HG03442 (cell line): ENCODE measurements around the gene MAVS.
"Not testable (repeated sequence)": the region's sequence is repeated elsewhere in the genome, so short reads cannot be mapped to it uniquely, and the experiment has no call there.

ENCODE experiments used
- ATAC-seq: cut with Tn5 transposase; IDR thresholded peaks from one replicate; pipeline ENCODE4 v1.9.1; 2021; ENCODE audit warnings: mild to moderate bottlenecking, moderate library complexity; ENCODE audit not compliant: unreplicated experiment

Gene MAVS

GRCh38 chr20:3847429-3847940, 851 bp downstream of the MAVS start:
- ATAC-seq, result no peak

- no peak for ATAC-seq
Observed at GRCh38 chr20:3848565-3848964, 1.9 kb downstream of the MAVS start.

DNA sequence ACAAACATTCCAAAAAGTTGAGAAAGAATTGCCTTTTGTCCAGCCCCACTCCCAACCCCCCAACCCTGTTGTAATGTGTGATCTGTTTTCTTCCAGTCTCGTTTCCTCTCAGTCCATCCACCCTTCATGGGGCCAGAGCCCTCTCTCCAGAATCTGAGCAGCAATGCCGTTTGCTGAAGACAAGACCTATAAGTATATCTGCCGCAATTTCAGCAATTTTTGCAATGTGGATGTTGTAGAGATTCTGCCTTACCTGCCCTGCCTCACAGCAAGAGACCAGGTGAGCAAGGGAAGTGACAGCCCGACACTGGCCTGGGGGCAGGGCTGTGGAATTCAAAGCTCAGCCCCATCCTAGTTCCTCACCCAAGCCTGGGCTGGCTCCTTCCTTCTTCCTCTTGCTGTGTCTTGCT, 7.8 kb downstream of the MAVS start:
- ATAC-seq, result no peak

- no peak for ATAC-seq
Observed at GRCh38 chr20:3857405-3857804, 10.8 kb downstream of the MAVS start.

- no peak for ATAC-seq
Observed at GRCh38 chr20:3858689-3859088, 12.1 kb downstream of the MAVS start.

DNA sequence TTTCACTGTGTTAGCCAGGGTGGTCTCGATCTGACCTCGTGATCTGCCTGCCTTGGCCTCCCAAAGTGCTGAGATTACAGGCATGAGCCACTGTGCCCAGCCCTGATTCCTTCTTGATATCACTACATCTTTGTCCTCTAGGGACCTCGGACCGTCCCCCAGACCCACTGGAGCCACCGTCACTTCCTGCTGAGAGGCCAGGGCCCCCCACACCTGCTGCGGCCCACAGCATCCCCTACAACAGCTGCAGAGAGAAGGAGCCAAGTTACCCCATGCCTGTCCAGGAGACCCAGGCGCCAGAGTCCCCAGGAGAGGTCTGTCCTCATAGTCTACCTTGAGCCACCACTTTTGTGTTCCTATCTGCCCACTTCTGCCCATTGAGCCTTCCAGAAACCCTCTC, 14.6 kb downstream of the MAVS start:
- ATAC-seq, result no peak

DNA sequence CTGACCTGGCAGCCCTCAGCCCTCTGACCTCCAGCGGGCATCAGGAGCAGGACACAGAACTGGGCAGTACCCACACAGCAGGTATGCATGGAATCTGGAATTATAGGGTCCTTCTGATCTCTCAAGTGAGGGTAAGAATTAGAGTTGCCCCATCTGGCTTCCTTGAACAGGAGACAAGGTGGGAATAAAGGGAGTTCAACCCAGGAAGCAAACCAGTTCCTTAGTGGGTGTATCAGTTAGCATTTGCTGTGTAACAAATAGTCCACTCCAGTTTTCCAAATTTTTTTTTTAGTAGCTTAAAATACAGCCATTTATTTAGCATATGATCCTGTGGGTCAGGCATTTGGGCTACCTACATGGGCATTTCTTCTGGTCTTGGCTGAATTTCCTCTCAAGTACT, 15.7 kb downstream of the MAVS start:
- ATAC-seq, result no peak

DNA sequence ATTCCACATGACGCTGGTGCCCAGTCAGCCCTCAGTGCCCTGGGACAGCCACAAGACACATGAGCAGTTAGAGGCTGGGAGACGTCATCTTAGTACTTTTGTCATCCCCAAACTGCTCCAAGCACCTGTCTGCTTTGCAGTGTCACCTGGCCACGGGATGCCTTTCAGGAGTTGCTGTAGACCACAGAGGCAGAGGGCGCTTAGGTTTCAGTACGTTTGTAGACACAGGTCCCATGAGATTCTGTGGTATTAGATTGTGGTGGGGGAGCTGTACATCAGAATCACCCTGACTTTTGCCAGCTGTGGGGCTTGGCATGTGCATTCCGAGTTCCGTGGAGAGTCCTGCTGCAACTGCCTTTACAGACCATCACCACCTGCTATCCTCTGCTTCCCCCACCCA, 16.7 kb downstream of the MAVS start:
- ATAC-seq, result no peak

DNA sequence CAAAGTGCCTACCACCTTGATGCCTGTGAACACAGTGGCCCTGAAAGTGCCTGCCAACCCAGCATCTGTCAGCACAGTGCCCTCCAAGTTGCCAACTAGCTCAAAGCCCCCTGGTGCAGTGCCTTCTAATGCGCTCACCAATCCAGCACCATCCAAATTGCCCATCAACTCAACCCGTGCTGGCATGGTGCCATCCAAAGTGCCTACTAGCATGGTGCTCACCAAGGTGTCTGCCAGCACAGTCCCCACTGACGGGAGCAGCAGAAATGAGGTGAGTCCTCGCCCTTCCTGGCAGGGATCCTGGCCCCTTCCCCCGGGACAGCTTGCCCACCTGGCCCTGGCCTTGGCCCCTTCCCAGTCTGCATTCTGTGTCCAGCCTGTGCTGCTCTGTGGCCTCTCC, 17.9 kb downstream of the MAVS start:
- no peak for ATAC-seq

DNA sequence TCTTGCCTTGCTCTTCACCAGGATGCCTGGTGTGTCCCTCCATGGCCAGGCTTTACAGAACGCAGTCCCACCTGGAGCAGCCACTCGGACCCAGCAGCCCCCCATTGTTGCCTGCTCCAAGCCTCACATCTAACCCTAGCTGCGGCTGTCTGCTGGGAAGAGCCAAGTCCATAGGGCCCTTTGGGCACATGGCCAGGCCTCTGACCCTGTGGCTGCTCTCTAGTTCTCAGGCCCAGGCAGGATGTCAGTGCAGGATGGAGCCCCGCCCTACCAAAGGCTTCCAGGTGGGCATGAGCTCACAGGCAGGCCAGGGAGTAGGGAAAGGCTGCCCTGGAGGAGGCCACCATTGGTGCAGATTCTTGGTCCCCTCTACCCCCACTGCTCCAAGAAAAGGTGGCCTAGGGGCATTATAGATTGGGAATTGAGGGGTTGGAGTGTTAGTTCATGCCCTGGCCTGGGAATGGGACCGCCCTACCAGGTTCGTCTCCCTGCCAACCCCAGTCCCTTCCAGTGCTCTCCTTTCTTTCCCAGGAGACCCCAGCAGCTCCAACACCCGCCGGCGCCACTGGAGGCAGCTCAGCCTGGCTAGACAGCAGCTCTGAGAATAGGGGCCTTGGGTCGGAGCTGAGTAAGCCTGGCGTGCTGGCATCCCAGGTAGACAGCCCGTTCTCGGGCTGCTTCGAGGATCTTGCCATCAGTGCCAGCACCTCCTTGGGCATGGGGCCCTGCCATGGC, 18.7 kb downstream of the MAVS start:
- ATAC-seq, result no peak

DNA sequence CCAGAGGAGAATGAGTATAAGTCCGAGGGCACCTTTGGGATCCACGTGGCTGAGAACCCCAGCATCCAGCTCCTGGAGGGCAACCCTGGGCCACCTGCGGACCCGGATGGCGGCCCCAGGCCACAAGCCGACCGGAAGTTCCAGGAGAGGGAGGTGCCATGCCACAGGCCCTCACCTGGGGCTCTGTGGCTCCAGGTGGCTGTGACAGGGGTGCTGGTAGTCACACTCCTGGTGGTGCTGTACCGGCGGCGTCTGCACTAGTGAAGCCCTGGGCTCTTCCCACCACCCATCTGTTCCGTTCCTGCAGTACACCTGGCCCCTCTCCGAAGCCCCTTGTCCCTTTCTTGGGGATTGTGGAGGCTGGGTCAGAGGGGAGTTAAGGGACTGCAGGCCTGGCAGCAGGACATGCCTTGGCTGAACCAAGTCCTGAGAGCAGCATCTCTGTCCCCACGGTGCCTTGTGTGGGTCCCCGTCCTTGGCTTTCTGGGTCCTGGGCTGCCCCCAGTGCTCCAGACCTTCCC, 19.3 kb downstream of the MAVS start:
- ATAC-seq, result no peak

DNA sequence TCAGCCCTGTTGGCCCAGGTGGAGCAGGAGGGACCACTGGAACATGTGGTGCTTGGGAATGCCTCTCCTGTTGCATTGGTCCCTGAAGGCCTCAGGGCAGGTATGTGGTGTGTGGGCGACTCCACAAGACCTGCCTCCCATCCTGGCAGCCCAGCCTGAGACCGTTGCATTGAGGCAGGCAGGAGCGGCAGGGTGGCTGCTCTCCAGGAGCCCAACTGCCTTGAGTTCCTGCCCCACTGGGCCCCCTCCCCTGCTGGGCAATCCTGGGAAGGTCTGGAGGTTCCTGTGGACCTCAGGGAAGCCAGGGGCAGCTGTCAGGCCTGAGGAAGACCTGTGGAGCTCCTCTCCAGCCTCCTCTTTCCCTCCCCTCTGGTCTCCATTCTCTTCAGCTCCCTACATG, 19.8 kb downstream of the MAVS start:
- no peak for ATAC-seq

- ATAC-seq, result no peak
Observed at GRCh38 chr20:3867802-3868201, 21.2 kb downstream of the MAVS start.

DNA sequence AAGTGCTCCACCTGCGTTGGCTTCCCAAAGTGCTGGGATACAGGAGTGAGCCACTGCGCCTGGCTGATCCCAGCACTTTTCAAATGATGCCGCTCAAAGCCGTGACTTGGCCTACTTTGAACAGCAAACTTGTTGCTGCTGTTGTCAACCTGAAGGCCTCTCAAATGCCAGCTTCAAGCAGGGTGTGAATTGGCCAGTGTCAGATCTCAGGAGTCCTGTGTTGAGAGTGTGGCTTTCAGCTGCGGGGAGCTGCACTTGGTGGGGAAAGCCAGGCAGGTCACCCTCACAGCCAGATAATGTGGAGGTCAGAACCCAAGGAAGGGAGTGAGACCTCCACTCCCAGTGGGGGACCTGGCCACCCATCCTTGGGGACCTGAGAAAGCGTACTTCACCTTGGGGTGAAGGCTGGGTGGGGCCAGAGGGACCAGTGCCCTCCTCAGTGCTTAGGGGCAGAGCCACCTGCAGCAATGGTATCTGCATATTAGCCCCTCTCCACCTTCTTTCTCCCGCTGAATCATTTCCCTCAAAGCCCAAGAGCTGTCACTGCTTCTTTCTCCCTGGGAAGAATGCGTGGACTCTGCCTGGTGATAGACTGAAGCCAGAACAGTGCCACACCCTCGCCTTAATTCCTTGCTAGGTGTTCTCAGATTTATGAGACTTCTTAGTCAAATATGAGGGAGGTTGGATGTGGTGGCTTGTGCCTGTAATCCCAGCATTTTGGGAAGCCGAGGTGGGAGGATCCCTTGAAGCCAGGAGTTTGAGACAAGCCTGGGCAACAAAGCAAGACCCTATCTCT, 23.4 kb downstream of the MAVS start:
- ATAC-seq, result no peak

GRCh38 chr20:3871550-3872265, 25.1 kb downstream of the MAVS start:
- no peak for ATAC-seq

- ATAC-seq, result no peak
Observed at GRCh38 chr20:3873507-3873906, 26.9 kb downstream of the MAVS start.

DNA sequence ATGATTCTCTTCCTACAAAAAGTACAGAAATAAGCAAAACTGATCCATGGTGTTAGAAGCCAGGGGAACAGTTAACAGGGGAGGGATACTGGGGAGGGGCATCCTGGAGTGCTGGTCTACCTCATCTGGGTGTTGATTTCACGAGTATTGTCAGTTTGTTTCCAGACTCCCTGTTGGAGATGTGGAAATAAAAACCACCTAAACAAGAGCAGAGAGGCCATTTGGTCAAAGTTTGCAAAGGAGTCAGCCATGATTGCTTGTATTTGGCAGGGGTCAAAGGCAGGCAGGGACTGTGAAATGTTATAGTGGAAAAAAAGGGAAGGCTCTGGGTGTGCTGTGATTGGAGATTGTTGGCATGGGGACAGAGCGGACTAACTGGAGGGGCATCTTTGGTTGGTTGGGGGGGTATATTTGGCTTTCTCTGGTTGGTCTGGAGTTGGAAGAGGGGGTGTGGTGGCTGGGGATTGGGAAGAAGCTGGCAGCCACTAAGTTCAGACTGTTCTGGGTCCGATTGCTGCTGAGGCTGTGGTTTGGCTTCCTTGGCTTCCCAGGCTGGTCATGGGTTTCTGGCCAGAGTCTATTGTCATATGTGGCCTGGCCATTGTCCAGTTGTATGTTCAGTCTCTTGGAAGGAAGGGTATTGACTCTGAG, 27.7 kb downstream of the MAVS start:
- ATAC-seq, result no peak

DNA sequence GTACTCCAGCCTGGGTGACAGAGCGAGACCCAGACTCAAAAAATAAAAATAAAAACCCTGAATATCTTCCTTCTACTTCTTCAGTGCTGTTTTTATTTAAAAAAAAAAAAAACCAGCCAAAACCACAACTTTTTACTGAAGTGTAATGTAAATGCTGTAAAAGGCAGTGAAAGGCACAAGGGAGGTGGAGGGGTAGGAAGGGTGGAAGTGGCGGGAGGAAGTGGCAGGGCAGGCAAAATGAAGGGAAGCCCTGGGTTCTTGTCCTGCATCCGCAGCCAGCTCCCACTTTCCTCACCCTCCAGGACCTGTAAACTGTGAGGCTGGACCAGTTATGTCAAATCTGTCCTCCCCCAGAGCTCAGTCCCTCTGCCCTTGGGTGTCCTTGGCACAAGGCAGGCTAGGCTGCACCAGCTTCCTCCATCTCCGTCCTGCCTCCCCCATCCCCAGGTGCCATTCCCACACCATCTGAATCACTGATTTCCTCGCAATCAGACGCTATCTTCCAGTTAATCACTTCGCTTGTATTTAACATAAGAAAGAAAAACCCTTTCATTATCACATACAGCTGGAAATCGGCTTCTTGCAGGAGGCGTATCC, 28.8 kb downstream of the MAVS start:
- no peak for ATAC-seq

- no peak for ATAC-seq
Observed at GRCh38 chr20:3876000-3876399, 29.4 kb downstream of the MAVS start.

DNA sequence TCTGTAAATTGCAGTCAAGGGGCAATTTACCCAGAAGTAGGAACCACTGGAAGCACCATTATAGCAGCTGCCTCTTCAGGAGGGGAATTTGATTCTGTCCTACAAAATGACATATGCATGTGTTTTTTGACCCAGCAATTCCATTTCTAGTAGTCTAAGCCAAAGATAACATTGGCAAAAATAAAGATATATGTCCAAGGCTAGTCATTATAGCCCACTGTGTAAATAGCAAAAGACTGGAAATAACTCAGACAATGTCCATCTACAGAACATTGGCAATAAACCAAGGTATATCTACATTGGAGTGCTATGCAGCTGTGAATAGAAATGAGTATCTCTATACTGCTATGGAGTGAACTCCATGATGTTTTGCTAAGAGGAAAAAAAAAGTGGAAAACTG, 30.0 kb downstream of the MAVS start:
- no peak for ATAC-seq

DNA sequence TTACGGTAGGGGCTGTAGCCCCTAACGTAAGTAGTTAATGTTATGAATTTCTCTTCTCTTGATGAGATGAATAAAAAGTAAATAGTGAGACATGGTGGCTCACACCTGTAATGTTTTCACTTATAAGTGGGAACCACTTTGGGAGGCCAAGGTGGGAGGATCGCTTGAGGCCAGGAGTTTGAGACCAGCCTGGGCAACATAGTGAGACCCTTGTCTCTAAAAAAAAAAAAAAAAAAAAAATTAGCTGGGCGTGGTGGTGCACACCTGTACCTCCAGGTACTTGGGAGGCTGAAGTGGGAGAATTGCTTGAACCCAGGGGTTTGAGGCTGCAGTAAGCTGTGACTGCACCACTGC, 32.3 kb downstream of the MAVS start:
- not testable (repeated sequence) for ATAC-seq
